ENCODE results near the gene MBD3L2B.

DNA sequence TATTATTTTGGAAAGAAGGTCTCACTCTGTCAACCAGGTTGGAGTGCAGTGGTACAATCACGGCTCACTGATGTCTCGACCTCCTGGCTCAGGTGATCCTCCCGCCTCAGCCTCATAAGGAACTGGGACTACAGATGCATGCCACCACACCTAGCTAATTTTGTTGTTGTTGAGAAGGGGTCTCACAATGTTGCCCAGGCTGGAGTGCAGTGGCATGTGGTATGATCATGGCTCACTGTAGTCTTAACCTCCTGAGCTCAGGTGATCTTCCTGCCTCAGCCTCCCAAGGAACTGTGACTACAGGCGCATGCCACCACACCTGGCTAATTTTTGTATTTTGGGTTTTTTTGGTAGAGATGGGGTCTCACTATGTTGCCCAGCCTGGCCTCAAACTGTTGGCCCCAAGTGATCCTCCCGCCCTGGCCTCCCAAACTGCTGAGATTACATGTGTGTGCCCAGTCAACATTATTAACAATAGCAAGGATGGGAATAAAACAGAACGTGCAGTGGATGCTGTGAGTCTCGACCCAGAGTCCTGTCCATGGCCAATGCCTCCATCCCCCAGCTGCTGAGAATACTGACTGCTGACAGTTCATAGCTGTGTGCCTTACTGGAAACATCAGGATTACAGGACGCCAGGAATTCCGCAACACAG lies 42.7 kb upstream of the MBD3L2B start:
- TF ChIP-seq, protein P1, sequence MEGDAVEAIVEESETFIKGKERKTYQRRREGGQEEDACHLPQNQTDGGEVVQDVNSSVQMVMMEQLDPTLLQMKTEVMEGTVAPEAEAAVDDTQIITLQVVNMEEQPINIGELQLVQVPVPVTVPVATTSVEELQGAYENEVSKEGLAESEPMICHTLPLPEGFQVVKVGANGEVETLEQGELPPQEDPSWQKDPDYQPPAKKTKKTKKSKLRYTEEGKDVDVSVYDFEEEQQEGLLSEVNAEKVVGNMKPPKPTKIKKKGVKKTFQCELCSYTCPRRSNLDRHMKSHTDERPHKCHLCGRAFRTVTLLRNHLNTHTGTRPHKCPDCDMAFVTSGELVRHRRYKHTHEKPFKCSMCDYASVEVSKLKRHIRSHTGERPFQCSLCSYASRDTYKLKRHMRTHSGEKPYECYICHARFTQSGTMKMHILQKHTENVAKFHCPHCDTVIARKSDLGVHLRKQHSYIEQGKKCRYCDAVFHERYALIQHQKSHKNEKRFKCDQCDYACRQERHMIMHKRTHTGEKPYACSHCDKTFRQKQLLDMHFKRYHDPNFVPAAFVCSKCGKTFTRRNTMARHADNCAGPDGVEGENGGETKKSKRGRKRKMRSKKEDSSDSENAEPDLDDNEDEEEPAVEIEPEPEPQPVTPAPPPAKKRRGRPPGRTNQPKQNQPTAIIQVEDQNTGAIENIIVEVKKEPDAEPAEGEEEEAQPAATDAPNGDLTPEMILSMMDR (IDR thresholded peaks at IDR 0.05) = no peak
- TF ChIP-seq ZFX (IDR thresholded peaks at IDR 0.05; ENCODE audit: borderline replicate concordance) = no peak

All from 22Rv1 (cell line).